ENCODE measurements around the gene PIK3C3. TPM values are rescaled to one million over a fixed set of nuclear protein-coding genes. Genes with fewer than 3 reads are reported as not detected.

Gene PIK3C3
- total RNA-seq, 1 donor from 2014 or later, result 26.8 TPM

DNA sequence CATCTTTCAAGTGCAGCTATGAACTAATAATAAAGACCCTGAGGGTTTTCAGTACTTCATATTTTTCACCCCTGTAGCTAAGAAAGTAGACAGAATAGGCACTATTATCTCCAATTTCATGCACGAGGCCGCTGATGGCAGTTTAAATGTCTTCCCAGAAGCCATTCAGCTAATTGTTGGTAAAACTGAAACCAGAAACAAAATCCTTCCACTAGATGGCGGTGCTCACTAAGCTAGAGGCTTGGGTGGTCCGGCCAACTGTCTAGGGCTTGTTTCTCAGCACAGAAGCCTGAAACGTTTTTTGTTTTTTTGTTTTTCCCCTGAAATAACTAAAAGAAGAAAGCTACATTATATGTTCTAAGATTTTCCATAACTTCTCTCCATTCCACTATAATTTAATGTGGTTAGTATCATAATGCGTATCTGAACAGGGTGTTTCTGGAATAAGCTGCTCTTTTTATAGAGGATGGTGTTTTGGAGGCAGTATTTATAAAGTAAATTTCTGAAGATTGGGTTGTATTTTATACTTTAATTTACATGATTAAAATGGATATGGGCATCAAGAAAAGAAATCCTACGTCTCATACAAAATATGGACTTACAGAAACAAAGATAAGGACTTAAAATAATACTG lies 159.4 kb downstream of the PIK3C3 start:
- peak; percentile 72 to 79 for DNase-seq (ENCODE audit: low read depth in 2 of 2)

DNA sequence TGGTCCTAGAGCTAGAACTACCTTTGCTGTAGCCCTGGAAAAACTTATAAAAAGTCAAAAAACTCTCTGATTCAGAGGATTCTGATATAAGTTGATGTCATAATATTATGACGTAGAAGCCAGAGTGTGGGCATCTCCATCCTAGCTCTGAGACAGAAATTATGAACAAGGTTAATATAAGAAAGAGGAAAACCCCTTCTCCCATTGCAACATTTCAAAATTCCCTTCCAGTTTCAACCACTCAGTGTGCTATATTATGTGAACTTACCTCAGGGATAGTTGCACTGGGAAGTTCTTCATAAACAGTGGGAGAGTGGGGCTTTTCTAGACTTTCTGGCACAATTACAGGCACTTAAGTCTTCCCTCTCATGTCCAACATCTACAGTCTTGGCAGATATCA lies 171.6 kb downstream of the PIK3C3 start:
- DNase-seq (ENCODE audit: low read depth in 2 of 2), result no peak

- no peak for DNase-seq (ENCODE audit: low read depth in 2 of 2)
Observed at GRCh38 chr18:42131066-42131929, 176.3 kb downstream of the PIK3C3 start.

DNA sequence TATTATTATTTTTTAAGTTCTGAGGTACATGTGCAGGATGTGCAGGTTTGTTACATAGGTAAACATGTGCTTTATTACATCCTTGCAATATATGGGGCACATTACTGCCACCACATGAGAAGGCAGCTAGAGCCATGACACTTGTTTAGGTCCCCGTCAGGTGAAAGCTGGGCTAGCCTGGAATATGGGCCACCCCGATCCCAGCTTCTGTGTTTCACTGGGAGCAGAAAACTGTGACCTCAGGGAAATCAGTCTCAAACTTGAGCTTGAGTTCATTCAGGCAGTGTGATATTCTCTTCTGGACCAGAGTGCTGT lies 176.9 kb downstream of the PIK3C3 start:
- no peak for DNase-seq (ENCODE audit: low read depth in 2 of 2)
